Right ventricle myocardium superior (tissue), 1 donor: Measurements from ENCODE around the gene ROBO1. TPM values are rescaled to one million over a fixed set of nuclear protein-coding genes. Genes with fewer than 3 reads are reported as not detected.

Source experiments
- ATAC-seq: fragments of 200-7000 bp; cut with Tn5 transposase; one replicate; pipeline ENCODE4 v1.9.1; 2020; ENCODE audit warnings: mild to moderate bottlenecking; ENCODE audit not compliant: poor library complexity
- DNase-seq: peaks from one replicate; pipeline ENCODE4 v3.0.0-alpha.2; 2020
- intact Hi-C: fragments of 100-400 bp; cut with DNase I; formaldehyde crosslinking; loops from one replicate; pipeline ENCODE4 v1.11.2; 2022
- total RNA-seq: library from RNA; stranded (reverse); fragmentation: NEBNext Ultra II Directional; extraction: Animal tissue kit (Norgen Biotek cat#: 25700); gene quantifications from one replicate; pipeline ENCODE4 v1.2.1, GENCODE V29; 2021
- donor health status: DM: no; HTN: yes; CAD: no; lungs with severe emphysema.

ROBO1 gene
- total RNA-seq, 1 donor from 2014 or later = 6.7 TPM

DNA sequence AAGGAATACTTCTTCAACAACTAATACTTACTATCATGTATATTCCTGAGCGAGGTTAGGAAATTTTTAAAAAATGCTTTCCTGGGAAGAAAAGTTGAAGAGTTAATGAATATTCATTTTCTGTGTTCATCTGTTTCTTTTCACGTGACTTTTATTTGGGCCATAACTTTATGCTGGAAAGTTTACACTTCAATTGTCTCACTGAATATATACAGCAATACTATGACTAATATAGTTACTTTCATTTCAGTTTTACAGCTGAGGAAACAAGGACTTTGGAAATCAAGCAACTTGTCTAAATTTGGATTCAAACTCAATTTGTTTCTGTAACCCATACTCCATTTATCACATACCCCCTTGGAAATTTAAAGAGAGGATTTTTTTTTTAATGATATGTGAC, 894.2 kb downstream of the ROBO1 start:
- ATAC-seq (no peak), DNase-seq (no peak)
- intact Hi-C loops = no loop called here

DNA sequence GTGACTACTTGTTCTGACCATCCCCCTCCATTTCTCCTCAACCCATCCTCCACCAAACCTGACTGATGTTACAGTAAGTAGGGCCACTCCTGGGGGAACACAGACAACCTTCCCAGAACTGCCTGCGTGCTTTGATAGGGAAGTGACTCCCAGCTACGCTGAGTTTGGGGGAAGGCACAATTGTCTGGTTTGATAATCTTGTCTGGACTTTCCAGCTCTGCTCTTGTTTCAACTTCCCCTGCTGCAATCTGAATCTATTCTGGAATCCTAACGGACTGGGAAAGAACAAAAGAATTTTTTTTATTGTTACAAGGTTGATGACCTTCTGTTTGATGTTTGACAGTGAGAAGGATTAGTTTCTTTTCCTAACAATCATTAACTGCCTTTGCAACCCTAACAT, 895.6 kb downstream of the ROBO1 start:
- DNase-seq (no peak), ATAC-seq (no peak)
- intact Hi-C loops = no loop called here

DNA sequence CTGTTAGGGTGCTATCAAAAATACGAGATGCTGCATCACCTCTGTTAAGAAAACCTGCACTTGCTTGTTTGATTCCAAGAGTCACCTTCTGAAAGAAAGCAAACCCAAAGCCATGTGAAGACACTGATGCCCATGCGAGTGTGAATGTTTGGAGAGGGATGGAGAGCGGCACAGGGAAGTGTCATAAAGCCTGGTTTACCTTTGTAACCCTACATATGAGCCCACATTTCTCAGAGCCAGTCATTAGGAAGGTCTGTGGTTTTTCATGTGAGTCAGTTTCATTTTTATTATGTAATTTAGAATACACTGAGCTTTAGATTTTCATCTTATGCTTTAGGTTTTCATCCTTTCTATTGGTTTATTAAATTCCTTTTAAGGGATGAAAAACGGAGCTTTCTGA, 896.8 kb downstream of the ROBO1 start:
- no peak for DNase-seq
- no peak for ATAC-seq

DNA sequence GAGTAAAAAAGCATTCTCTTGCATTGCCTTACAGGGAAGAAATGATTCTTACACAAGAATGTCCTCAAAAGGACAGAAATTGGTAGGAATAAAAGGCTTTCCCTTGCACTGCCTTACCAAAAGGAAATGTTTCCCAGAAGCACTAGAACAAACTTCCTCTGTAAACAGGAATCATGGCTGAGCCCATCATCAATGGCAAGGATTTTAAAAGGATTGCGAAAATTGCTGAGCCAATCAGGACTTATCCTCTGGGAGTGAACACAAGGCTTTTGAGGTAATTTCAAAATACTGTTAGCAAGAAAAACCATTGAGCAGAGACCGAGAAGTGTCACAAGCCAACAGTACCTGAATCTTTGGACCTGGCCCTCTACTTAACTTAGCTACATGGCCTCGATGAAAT, 897.3 kb downstream of the ROBO1 start:
- DNase-seq (no peak), ATAC-seq (no peak)
- intact Hi-C loops = no loop called here

More for the DNA sequence above, 896.8 kb downstream of the ROBO1 start:
- intact Hi-C loops = no loop called here

DNA sequence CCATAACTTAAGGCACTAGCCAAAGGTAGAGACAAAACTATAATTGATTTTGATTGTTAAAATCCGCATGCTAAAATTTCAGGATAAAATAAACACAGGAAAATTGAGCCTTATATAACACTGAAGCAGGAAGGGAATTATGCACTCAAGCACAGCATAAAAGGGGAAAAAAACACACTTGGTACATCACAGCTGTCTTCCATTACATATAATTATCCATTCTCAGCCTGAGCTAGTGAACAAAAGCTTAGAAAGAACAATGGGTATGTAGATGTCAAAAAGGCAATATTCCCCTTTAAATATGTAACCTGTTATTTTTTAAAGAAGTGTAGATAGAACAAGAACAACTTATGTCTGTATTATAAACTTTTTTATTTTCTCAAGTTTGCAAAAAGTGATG, 899.2 kb downstream of the ROBO1 start:
- intact Hi-C loops = no loop called here
- DNase-seq = no peak
- ATAC-seq = no peak

DNA sequence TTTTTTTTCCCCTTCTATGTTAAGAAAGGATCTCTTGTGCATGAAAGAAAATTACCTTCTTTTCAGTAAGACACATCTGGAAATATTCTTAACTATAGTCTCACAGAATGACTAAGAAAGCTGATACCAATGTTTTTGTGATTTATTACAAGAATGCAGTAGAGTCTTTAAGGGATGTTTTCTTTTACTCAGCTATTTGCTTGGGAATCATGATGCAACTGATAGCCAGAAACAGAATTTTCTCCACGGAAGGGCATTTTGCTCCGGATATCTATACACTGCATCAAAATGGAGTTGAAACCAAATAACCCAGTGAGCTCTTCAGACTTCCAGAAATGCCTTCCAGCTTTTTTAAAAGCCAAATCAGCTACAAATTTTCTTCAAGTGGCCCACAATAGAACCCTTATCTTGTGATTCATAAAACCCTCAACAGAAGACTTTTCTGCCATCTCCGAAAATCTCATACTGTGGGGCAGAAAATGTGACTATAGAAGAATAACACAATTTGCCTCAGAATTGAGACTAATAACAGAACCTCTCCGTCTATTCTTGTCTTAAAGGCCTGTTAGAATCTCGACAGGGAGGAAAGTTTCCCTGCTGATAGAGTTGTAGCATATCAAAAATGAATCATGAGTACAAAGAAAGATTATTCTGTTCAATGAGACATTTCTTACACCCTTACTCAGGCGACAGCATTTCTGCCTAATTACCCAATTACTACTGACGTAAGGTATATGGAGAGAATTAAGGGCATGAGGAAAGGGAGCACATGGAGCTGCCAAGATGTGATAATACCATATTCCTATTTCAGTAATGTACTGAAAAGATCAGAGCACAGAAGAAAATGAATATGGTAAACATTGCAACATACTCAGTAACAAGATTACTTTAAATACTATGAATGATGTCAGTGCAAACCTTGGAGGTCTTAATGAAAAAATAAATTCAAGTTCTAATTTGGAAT, 900.1 kb downstream of the ROBO1 start:
- no peak for ATAC-seq
- intact Hi-C loops = no loop called here
- no peak for DNase-seq

- ATAC-seq = no peak
- no peak for DNase-seq
- intact Hi-C loops = no loop called here
Observed at GRCh38 chr3:78863306-78864203, 904.2 kb downstream of the ROBO1 start.

- no peak for ATAC-seq
- intact Hi-C loops = no loop called here
- DNase-seq = no peak
Observed at GRCh38 chr3:78861156-78861555, 906.6 kb downstream of the ROBO1 start.

DNA sequence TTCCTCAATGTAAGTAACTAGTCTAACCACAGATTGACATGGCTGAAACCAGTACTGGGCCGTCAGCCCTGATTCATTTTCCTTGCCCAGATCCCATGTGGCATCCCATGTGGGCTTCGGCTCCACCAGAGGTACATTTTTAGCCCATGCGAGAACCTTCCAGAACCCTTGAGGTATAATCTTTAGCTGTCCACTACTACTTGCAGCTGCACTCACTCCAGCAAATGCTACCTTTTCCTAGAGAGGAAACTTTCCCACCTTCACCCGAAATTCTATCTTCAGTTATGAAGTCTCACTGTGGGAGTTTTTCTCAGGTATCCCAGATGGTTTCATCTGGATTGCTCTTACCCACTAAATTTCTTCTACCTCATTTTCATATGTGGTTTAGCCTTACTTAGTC, 907.2 kb downstream of the ROBO1 start:
- DNase-seq (no peak), ATAC-seq (no peak)
- intact Hi-C loops = no loop called here

DNA sequence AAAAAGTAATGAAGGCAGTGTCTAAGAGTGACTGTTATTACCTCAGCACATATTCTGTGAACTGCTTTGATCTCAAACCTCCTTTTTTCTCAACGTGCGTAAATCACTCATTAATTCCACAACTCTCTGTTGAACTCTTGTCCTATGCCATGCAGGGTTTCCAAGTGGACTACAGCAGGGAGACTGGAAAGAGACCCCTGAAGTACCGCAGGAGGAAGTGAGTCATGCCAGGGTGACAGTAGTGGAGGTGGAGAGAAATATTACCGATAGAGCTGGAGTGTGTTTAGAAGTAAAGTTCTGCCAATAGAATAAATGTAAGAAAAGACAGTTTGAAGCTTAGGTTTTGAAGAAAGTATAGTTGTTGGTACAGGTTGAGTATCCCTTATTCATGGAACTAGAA, 908.9 kb downstream of the ROBO1 start:
- intact Hi-C loops = no loop called here
- ATAC-seq (no peak), DNase-seq (no peak)

DNA sequence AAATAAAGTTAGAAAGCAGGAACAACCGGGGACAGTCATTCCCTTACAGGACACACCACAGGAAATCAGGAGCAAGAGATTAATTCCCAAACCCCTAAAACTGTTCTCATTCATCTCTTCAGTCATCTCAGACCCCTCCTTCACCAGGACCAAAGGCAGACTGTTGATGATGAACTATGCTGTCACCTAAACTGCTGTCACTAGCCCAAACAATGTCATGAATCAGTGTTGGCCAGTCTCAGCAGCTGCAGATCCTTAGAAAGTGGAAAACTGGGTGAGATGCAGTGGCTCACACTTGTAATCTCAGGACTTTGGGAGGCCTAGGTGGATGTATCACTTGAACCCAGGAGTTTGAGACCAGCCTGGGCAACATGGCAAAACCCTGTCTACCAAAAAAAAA, 909.6 kb downstream of the ROBO1 start:
- peak; percentile 36 for ATAC-seq
- intact Hi-C loops = no loop called here
- DNase-seq = no peak

DNA sequence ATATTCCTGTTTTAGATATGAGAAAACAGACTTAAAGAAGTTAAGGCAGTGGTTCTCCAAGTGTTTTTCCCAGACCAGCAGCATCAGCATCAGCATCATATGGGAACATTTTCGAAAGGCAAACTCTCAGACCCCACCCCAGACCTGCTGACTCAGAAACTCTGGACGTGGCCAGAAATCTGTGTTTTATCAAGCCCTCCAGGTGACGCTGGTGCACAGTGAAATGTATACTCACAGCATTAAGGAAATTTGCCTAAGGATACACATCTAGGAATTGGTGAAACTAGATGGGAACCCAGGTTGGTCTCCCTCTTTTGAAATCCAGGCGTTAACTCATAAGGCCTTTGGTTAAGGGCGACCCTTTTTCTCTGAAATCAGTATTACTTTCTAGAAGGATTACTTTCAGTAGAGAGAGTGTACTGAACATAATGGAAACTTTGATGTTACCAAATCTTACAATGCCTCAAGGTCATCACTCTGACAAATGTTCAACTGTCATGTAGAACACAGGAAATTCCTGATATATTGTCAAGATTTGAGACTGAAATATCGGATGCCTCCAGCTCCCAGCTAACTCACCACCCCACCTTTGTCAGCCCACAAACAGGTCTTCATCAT, 910.2 kb downstream of the ROBO1 start:
- ATAC-seq (no peak), DNase-seq (no peak)
- intact Hi-C loops = no loop called here

DNA sequence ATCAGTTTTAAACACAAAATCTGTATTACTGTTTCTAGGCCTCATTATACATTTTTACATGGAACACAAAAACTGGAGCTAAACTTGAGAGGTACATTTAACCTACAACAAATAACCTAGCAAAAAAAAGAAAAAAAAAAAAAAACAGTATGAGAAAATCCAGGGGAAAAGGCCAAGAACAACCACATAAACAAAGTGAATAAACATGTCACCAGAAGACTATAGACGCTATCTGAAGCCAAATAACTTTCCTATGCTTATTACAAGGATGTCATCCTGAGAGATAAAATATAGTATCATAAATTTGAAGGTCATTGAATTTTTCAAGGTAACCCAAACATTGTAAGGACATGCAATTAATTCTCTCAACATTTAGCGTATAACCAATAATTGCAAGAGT, 911.6 kb downstream of the ROBO1 start:
- ATAC-seq = no peak
- no peak for DNase-seq
- intact Hi-C loops = no loop called here

DNA sequence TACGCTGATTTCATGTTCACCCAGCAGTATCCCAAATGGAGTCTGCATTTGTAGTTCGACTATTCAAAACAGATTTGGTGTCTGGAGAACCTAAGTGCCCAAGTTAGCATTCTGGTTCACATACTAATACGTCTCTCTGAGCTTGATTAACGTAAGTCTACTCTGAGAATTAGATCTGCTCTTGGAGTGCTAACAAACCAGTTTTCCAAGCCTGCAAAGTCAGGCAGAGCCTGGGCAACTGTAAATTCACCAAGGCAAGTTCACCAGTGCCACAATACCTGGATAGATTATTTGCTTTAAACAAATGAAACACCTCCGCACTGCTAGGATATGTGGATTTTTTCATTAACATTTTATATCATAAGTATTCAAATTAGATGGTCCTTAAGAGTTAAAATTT, 912.6 kb downstream of the ROBO1 start:
- no peak for DNase-seq
- intact Hi-C loops = no loop called here
- ATAC-seq = no peak

DNA sequence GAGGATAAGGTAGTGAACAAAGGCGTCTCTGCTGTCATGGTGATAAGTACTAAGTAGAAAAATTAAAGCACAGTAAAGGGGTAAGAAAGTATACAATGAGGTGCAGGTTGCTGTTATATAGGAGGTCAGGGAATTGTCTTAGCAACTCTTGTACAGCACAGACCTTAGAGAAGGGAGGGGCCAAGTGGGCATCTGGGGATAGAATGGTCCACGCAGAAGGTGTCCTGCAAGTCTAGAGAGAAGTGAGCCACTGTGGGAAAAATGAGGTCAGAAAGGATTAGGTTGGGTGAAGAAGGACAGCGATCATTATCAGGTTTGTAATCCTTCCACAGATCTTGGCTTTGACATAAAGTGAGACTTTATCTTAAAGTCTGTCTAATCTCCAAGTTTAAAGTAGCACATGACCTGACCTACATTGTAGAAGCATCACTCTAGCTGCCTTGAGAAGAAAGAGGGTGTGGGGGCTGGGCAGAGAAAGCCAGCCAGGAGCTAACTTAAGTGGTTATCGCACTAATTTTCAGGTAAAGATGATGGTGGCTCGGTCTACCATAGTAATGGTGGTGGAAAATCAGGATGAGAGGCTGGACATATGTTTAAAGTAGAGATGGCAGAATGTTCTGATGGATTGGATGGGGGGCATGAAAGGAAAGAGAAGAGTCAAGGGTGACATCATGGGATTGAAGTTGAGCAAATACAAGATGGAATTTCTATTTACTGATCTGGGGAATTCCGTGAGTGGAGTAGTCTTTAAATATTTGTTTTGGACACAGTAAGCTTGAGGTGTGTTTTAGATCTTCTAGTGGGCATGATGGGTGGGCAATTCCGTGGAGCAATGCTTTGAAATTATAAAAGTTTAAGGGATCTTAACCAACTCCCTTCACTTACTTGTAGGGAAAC, 919.2 kb downstream of the ROBO1 start:
- intact Hi-C loops = no loop called here
- no peak for ATAC-seq

DNA sequence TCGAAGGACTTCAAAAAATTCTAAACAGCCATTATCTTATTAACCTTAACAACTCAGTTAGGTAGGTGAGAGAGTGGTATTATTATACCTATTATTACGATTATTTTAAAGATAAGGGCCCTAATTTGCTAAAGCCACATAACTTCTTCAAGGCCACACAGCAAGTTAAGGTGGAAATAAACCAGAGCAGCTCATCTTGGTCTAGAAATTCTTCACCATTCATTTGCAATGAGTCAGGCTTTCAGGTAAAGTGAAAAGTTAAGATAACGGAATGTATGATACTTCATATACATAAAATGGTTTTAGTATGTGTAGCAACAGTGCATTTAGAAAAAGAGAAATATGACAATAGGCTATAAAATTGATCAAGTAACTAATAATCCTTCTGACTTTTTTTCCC, 920.2 kb downstream of the ROBO1 start:
- intact Hi-C loops = no loop called here
- ATAC-seq (no peak), DNase-seq (no peak)

More for the DNA sequence above, 919.2 kb downstream of the ROBO1 start:
- DNase-seq = no peak

DNA sequence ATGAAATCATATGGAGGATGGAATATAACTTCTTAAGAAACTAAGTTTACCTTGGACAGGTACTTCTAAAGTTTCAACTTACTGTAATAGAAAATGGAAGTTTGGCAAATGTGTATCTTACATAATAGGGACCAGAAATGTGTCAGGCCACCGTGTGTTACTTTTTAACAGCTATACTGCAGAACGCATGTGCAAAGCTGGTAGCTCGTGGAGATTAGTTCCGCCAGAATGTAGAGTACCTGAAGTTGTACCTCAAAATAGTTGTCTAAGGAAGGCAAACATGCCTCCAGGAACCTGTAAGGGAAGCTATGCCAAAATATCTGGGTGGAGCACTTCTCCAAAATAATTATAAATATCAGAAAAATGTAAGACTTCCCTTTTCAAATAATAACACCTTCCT, 920.6 kb downstream of the ROBO1 start:
- intact Hi-C loops = no loop called here
- no peak for DNase-seq
- ATAC-seq = no peak

DNA sequence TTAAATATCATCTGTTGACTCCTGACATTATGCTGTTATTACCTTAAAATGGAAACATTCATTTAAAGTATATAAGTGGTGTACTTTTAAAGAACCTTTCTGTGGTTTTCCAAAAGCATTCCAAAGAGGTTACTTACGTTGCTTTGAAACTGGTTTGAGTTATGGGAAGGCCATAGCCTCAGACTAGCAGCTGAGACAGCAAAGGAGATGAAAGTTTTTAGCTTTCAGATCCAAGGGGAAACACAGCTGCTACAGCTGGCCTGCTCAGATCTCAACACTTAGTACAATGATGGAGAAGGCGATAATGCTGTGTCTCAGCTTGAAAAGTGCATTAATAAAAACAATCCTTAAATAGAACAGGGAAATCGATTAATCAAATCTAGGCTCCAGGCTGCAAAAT, 921.1 kb downstream of the ROBO1 start:
- intact Hi-C loops = no loop called here
- ATAC-seq (no peak), DNase-seq (no peak)
